H9 (cell line): ENCODE results near the gene DNMT3L. TPM values are rescaled to one million over a fixed set of nuclear protein-coding genes. Genes with fewer than 3 reads are reported as not detected.
"Not testable (repeated sequence)": the region's sequence is repeated elsewhere in the genome, so short reads cannot be mapped to it uniquely, and the experiment has no call there.

Source experiments
- DNase-seq: peaks from one replicate; pipeline ENCODE4 v3.0.0-alpha.2; 2017
- H2AFZ ChIP-seq: one replicate; pipeline ENCODE4 v1.6.1; 2013; ENCODE audit warnings: mild to moderate bottlenecking, low read length, control low read depth, moderate library complexity
- H2AK5ac ChIP-seq: 2 replicates; pipeline ENCODE4 v1.6.1; 2013; ENCODE audit warnings: low read length, control low read depth, mixed read lengths; ENCODE audit not compliant: insufficient read length
- H2BK120ac ChIP-seq: one replicate; pipeline ENCODE4 v1.6.1; 2013; ENCODE audit warnings: low read depth, mild to moderate bottlenecking, low read length, control low read depth, inconsistent platforms; ENCODE audit not compliant: poor library complexity, severe bottlenecking
- H2BK12ac ChIP-seq: 2 replicates; pipeline ENCODE4 v1.6.1; 2013; ENCODE audit warnings: low read length, control low read depth, mixed read lengths, low read depth; ENCODE audit not compliant: insufficient read length
- H2BK15ac ChIP-seq: 2 replicates; pipeline ENCODE4 v1.6.1; 2013; ENCODE audit warnings: low read depth, low read length, control low read depth
- H2BK20ac ChIP-seq: one replicate; pipeline ENCODE4 v1.6.1; 2013; ENCODE audit warnings: low read depth, mild to moderate bottlenecking, low read length, control low read depth, inconsistent platforms; ENCODE audit not compliant: poor library complexity, severe bottlenecking
- H2BK5ac ChIP-seq: 2 replicates; pipeline ENCODE4 v1.6.1; 2013; ENCODE audit warnings: low read length, control low read depth, mixed read lengths; ENCODE audit not compliant: insufficient read length
- H3K14ac ChIP-seq: 2 replicates; pipeline ENCODE4 v1.6.1; 2013; ENCODE audit warnings: low read length, control low read depth; ENCODE audit not compliant: insufficient read depth
- H3K18ac ChIP-seq: 2 replicates; pipeline ENCODE4 v1.6.1; 2013; ENCODE audit warnings: low read depth, mild to moderate bottlenecking, mixed read lengths, low read length, control low read depth; ENCODE audit not compliant: insufficient read length
- H3K23ac ChIP-seq: 2 replicates; pipeline ENCODE4 v1.6.1; 2013; ENCODE audit warnings: low read length, control low read depth, mixed read lengths, low read depth; ENCODE audit not compliant: insufficient read length
- H3K23me2 ChIP-seq: 2 replicates; pipeline ENCODE4 v1.6.1; 2013; ENCODE audit warnings: low read depth, mild to moderate bottlenecking, mixed read lengths, low read length, control low read depth; ENCODE audit not compliant: insufficient read length, poor library complexity, severe bottlenecking
- H3K27ac ChIP-seq: 2 replicates; pipeline ENCODE4 v1.5.1; 2013; ENCODE audit warnings: low read length, control low read depth, mixed read lengths, low read depth; ENCODE audit not compliant: insufficient read length
- H3K27me3 ChIP-seq: 2 replicates; pipeline ENCODE4 v1.6.1; 2013; ENCODE audit warnings: low read length, control low read depth, inconsistent platforms; ENCODE audit not compliant: insufficient read depth
- H3K4ac ChIP-seq: 2 replicates; pipeline ENCODE4 v1.6.1; 2013; ENCODE audit warnings: low read depth, mild to moderate bottlenecking, control low read depth, inconsistent platforms, low read length, moderate library complexity
- H3K4me1 ChIP-seq: 2 replicates; pipeline ENCODE4 v1.6.1; 2013; ENCODE audit warnings: low read length, control low read depth, inconsistent platforms; ENCODE audit not compliant: insufficient read depth
- H3K4me2 ChIP-seq: 2 replicates; pipeline ENCODE4 v1.6.1; 2013; ENCODE audit warnings: low read length, control low read depth, mixed read lengths; ENCODE audit not compliant: insufficient read length, insufficient read depth
- H3K56ac ChIP-seq: 2 replicates; pipeline ENCODE4 v1.6.1; 2013; ENCODE audit warnings: low read depth, mild to moderate bottlenecking, mixed read lengths, low read length, control low read depth; ENCODE audit not compliant: insufficient read length
- H3K79me1 ChIP-seq: 2 replicates; pipeline ENCODE4 v1.6.1; 2013; ENCODE audit warnings: low read depth, mild to moderate bottlenecking, moderate library complexity, low read length, control low read depth, inconsistent platforms; ENCODE audit not compliant: insufficient read depth, poor library complexity, severe bottlenecking
- H3K79me2 ChIP-seq: 2 replicates; pipeline ENCODE4 v1.6.1; 2013; ENCODE audit warnings: low read length, control low read depth, inconsistent platforms; ENCODE audit not compliant: insufficient read depth
- H3K9ac ChIP-seq: 2 replicates; pipeline ENCODE4 v1.6.1; 2013; ENCODE audit warnings: low read length, control low read depth, mixed read lengths; ENCODE audit not compliant: insufficient read length; ENCODE audit errors: extremely low read depth
- H3K9me3 ChIP-seq: one replicate; pipeline ENCODE4 v1.6.1; 2013; ENCODE audit warnings: low read depth, low read length, inconsistent platforms; ENCODE audit not compliant: control insufficient read depth
- H3T11ph ChIP-seq: one replicate; pipeline ENCODE4 v1.6.1; 2013; ENCODE audit warnings: mild to moderate bottlenecking, low read length, control low read depth, inconsistent platforms
- H4K20me1 ChIP-seq: one replicate; pipeline ENCODE4 v1.6.1; 2013; ENCODE audit not compliant: control insufficient read depth, insufficient read length, insufficient read depth
- H4K5ac ChIP-seq: 2 replicates; pipeline ENCODE4 v1.6.1; 2013; ENCODE audit warnings: low read depth, mild to moderate bottlenecking, mixed read lengths, low read length, control low read depth; ENCODE audit not compliant: insufficient read length
- H4K8ac ChIP-seq: replicated peaks from 2 replicates; pipeline ENCODE4 v1.6.1; 2013; ENCODE audit warnings: low read length, control low read depth, mixed read lengths, low read depth; ENCODE audit not compliant: insufficient read length
- H4K91ac ChIP-seq: 2 replicates; pipeline ENCODE4 v1.6.1; 2013; ENCODE audit warnings: low read depth, mild to moderate bottlenecking, moderate library complexity, mixed read lengths, low read length, control low read depth; ENCODE audit not compliant: insufficient read length
- H3K27ac Mint-ChIP-seq, 3 experiments: 2 replicates in 2 of 3; 3 replicates in 1 of 3; pipeline ENCODE4 v1.8.0; 2020 to 2021; ENCODE audit warnings: mixed read lengths in 3 of 3, mild to moderate bottlenecking in 1 of 3, moderate library complexity in 1 of 3
- H3K27me3 Mint-ChIP-seq: 2 replicates; pipeline ENCODE4 v1.8.0; 2021; ENCODE audit warnings: low read depth, mild to moderate bottlenecking, moderate library complexity, mixed read lengths
- H3K36me3 Mint-ChIP-seq, 3 experiments: 2 replicates in 2 of 3; 3 replicates in 1 of 3; pipeline ENCODE4 v1.8.0; 2020 to 2021; ENCODE audit warnings: low read depth in 3 of 3, mixed read lengths in 3 of 3; ENCODE audit not compliant: insufficient read depth in 1 of 3
- H3K4me1 Mint-ChIP-seq, 2 experiments: 2 replicates each; pipeline ENCODE4 v1.8.0; 2020; ENCODE audit warnings: mixed read lengths in 2 of 2
- H3K4me3 Mint-ChIP-seq, 2 experiments: 2 replicates in 1 of 2; 3 replicates in 1 of 2; pipeline ENCODE4 v1.8.0; 2020 to 2021; ENCODE audit warnings: mild to moderate bottlenecking in 2 of 2, mixed read lengths in 2 of 2, moderate library complexity in 1 of 2
- H3K9me3 Mint-ChIP-seq, 2 experiments: 2 replicates in 1 of 2; 3 replicates in 1 of 2; pipeline ENCODE4 v1.8.0; 2020; ENCODE audit warnings: mild to moderate bottlenecking in 2 of 2, mixed read lengths in 2 of 2, moderate library complexity in 1 of 2
- WGBS: extraction: QIAGEN DNeasy Blood & Tissue Kit; methylation state at CpG from one replicate; pipeline ENCODE4 v1.1.7; 2013; ENCODE audit warnings: missing lambda C conversion rate, low lambda C conversion rate, mixed read lengths; ENCODE audit not compliant: insufficient read length; ENCODE audit errors: extremely low coverage; 5-methylcytosine and 5-hydroxymethylcytosine counted together
- total RNA-seq: library from RNA; stranded (reverse); gene quantifications from 2 replicates; pipeline ENCODE4 v1.2.1, GENCODE V29; 2021

The DNMT3L gene
- total RNA-seq, 1 experiment from 2014 or later: 0.77 TPM

- H2BK20ac ChIP-seq, H3K9ac ChIP-seq, H3K4me1 Mint-ChIP-seq, H3K23me2 ChIP-seq, H3K23ac ChIP-seq, H3T11ph ChIP-seq, H4K8ac ChIP-seq, H2BK5ac ChIP-seq, H2BK12ac ChIP-seq, H2BK120ac ChIP-seq, H3K79me2 ChIP-seq, H3K4ac ChIP-seq, H3K4me3 Mint-ChIP-seq, H4K20me1 ChIP-seq, DNase-seq, H3K56ac ChIP-seq, H3K27ac ChIP-seq, H3K4me1 ChIP-seq, H3K14ac ChIP-seq, H2AK5ac ChIP-seq, H3K79me1 ChIP-seq, H3K27me3 ChIP-seq, H4K91ac ChIP-seq, H3K4me2 ChIP-seq, H2BK15ac ChIP-seq, H3K27ac Mint-ChIP-seq, H3K9me3 ChIP-seq, H4K5ac ChIP-seq, H3K27me3 Mint-ChIP-seq, H3K9me3 Mint-ChIP-seq, H3K18ac ChIP-seq, H3K36me3 Mint-ChIP-seq, H2AFZ ChIP-seq: not testable (repeated sequence)
- 100% methylated on average over 1 of the region's 2 CpGs for WGBS
Observed at GRCh38 chr21:44211978-44212377, 49.7 kb downstream of the DNMT3L start.

GRCh38 chr21:44211574-44211973 lies 50.1 kb downstream of the DNMT3L start:
- not testable (repeated sequence) for H3K4me3 Mint-ChIP-seq, H3K27ac ChIP-seq, H3K79me2 ChIP-seq, H3K27me3 Mint-ChIP-seq, H2BK20ac ChIP-seq, DNase-seq, H2BK15ac ChIP-seq, H3K79me1 ChIP-seq, H3K56ac ChIP-seq, H3K9me3 Mint-ChIP-seq, H3K9me3 ChIP-seq, H4K5ac ChIP-seq, H3K36me3 Mint-ChIP-seq, H4K20me1 ChIP-seq, H2BK12ac ChIP-seq, H3K4ac ChIP-seq, H3K23ac ChIP-seq, H3K4me1 Mint-ChIP-seq, H4K91ac ChIP-seq, H3K4me1 ChIP-seq, H3T11ph ChIP-seq, H4K8ac ChIP-seq, H3K14ac ChIP-seq, H3K27me3 ChIP-seq, H2AK5ac ChIP-seq, H2BK120ac ChIP-seq, H3K18ac ChIP-seq, H2BK5ac ChIP-seq, H2AFZ ChIP-seq, H3K27ac Mint-ChIP-seq, H3K23me2 ChIP-seq, H3K4me2 ChIP-seq, H3K9ac ChIP-seq
- WGBS: no CpG with 5 or more reads among the region's 3 CpGs
